Measurements from ENCODE around the gene RNF217. TPM values are rescaled to one million over a fixed set of nuclear protein-coding genes. Genes with fewer than 3 reads are reported as not detected.

RNF217 gene
- total RNA-seq, 1 donor from 2014 or later = 14.2 TPM

DNA sequence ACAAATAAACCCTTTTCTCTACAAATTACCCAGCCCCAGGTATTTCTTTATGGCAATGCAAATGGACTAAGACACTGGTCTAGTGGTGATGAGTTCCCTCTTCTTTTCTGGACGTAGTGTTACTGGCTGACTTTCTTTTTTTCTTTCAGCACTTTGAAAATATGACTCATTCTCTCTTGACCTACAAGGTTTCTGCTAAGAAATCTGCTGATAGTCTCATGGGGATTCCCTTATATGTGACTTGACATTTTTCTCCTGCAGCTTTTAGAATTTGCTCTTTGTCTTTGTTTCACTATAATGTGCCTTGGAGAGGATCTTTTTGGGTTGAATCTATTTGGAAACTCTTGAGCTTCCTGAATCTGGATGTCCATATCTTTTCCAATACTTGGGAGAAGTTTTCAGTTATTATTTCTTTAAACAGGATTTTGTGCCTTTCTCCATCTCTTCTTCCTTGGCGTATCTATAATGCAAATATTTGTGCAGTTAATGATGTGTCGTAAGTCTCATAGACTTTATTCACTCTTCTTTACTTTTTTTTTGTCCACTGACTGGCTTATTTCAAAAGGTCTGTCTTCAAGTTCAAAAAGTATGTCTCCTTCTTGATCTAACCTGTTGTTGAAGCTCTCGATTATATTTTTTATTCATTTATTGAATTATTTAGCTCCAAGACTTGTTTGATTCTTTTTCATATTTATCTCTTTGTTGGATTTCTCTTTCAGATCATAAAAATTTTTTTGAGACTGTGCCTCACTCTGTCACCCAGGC is 149.2 kb downstream of the RNF217 start:
- Histone ChIP-seq H3K4me3 (ENCODE audit: low read depth, low read length) (no peak overlapping the region), H3K36me3 (ENCODE audit: control insufficient read depth, insufficient read depth, low read length) (no peaks in the 10 kb centered on the region), H3K27me3 (ENCODE audit: control insufficient read depth, insufficient read depth, low read length) (no peaks in the 10 kb centered on the region)
- TF ChIP-seq, protein P1, sequence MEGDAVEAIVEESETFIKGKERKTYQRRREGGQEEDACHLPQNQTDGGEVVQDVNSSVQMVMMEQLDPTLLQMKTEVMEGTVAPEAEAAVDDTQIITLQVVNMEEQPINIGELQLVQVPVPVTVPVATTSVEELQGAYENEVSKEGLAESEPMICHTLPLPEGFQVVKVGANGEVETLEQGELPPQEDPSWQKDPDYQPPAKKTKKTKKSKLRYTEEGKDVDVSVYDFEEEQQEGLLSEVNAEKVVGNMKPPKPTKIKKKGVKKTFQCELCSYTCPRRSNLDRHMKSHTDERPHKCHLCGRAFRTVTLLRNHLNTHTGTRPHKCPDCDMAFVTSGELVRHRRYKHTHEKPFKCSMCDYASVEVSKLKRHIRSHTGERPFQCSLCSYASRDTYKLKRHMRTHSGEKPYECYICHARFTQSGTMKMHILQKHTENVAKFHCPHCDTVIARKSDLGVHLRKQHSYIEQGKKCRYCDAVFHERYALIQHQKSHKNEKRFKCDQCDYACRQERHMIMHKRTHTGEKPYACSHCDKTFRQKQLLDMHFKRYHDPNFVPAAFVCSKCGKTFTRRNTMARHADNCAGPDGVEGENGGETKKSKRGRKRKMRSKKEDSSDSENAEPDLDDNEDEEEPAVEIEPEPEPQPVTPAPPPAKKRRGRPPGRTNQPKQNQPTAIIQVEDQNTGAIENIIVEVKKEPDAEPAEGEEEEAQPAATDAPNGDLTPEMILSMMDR (IDR thresholded peaks at IDR 0.05; ENCODE audit: insufficient read depth, low read length, severe bottlenecking) = no peak
- no peak for FAIRE-seq
- no peak for DNase-seq (ENCODE audit: low read depth)

DNA sequence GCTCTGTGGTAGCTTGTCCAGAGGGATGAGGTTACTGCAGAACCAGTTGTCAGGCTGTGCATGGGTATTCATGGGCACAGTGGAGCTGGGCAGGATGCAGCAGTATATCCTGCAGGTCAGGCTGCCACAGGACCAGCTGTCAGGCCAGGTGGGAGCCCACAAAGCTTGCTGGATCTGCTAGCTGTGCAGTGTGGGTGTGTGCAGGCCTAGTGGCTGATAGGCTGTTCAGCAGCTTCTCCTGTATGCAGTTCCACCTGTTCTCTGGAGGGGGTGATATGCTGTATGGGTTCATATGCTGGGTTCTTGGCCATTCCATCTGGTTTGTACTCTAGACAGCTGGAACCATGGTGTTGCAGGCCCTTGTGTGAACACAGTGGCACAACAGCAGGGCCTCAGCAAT is 150.7 kb downstream of the RNF217 start:
- H3K27me3 ChIP-seq (ENCODE audit: control insufficient read depth, insufficient read depth, low read length) = no peaks in the 10 kb centered on the region
- DNase-seq (ENCODE audit: low read depth) (no peak), FAIRE-seq (peak; percentile 76)
- no peaks in the 10 kb centered on the region for H3K36me3 ChIP-seq (ENCODE audit: control insufficient read depth, insufficient read depth, low read length)
- TF ChIP-seq, protein P1 (IDR thresholded peaks at IDR 0.05; ENCODE audit: insufficient read depth, low read length, severe bottlenecking) = no peak
- H3K4me3 ChIP-seq (ENCODE audit: low read depth, low read length) = no peak overlapping the region

DNA sequence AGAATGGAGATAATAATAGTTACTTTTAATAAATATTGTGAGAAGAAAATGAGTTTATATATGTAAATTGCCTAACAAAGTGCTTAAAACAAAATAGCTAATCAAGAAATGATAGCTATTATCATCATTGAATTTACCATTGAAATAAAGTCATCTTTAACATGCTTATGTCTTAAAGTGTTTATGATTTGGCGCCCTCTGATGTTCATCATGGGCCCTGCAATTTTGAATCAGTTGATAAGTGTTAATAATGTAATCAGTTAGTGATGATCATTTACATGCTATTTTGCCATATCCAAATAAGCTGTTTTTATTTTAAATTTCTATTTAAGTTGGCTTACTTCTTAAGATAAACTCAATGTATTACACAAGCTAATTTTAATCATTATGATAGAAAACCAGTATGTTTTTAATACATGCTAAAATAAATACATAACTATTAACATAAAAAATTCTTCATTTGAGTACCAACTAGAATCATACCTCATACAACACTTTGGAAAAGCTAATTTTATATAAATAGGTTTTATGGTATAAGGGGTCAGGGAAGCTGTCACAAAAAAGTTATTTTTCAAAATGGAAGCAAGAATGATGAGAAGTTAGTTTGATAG is 152.1 kb downstream of the RNF217 start:
- no peaks in the 10 kb centered on the region for H3K36me3 ChIP-seq (ENCODE audit: control insufficient read depth, insufficient read depth, low read length)

GRCh38 chr6:125116170-125116569 is 153.9 kb downstream of the RNF217 start:
- Histone ChIP-seq H3K27me3 (ENCODE audit: control insufficient read depth, insufficient read depth, low read length) (no peaks in the 10 kb centered on the region), H3K4me3 (ENCODE audit: low read depth, low read length) (no peak overlapping the region), H3K36me3 (ENCODE audit: control insufficient read depth, insufficient read depth, low read length) (no peaks in the 10 kb centered on the region)
- TF ChIP-seq, protein P1 (IDR thresholded peaks at IDR 0.05; ENCODE audit: insufficient read depth, low read length, severe bottlenecking) = no peak
- DNase-seq (ENCODE audit: low read depth) (no peak), FAIRE-seq (no peak)

More for the DNA sequence above, 152.1 kb downstream of the RNF217 start:
- DNase-seq (ENCODE audit: low read depth) (peak; percentile 65), FAIRE-seq (no peak)
- TF ChIP-seq, protein P1 (IDR thresholded peaks at IDR 0.05; ENCODE audit: insufficient read depth, low read length, severe bottlenecking) = peak; percentile 45
- Histone ChIP-seq H3K4me3 (ENCODE audit: low read depth, low read length) (no peak overlapping the region), H3K27me3 (ENCODE audit: control insufficient read depth, insufficient read depth, low read length) (no peaks in the 10 kb centered on the region)

GRCh38 chr6:125116710-125117109 is 154.5 kb downstream of the RNF217 start:
- Histone ChIP-seq H3K27me3 (ENCODE audit: control insufficient read depth, insufficient read depth, low read length) (no peaks in the 10 kb centered on the region), H3K4me3 (ENCODE audit: low read depth, low read length) (no peak overlapping the region), H3K36me3 (ENCODE audit: control insufficient read depth, insufficient read depth, low read length) (no peaks in the 10 kb centered on the region)
- DNase-seq (ENCODE audit: low read depth) (no peak), FAIRE-seq (no peak)
- TF ChIP-seq, protein P1 (IDR thresholded peaks at IDR 0.05; ENCODE audit: insufficient read depth, low read length, severe bottlenecking) = no peak
